ENCODE data around the gene KCNIP4.

The KCNIP4 gene

DNA sequence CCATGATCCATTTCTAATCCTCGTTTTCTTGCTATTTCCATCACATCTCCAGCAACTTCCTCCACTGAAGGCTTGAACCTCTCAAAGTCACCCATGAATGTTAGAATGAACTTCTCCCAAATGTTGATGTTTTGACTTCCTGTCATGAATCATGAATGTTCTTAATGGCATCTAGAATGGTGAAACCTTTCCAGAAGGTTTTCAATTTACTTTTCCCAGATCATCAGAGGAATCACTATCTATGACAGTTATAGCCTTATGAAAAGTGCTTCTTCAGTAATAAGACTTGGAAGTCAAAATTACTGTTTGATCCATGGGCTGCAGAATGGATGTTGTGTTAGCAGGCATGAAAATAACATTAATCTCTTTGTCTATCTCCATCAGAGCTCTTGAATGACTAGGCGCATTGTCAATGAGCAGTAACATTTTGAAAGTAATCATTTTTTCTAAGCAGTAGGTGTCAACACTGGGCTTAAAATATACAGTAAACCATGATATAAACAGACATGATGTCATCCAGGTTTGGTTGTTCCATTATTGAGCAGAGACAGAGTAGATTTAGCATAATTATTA is 268.2 kb downstream of the KCNIP4 start:
- FAIRE-seq, result no peak

DNA sequence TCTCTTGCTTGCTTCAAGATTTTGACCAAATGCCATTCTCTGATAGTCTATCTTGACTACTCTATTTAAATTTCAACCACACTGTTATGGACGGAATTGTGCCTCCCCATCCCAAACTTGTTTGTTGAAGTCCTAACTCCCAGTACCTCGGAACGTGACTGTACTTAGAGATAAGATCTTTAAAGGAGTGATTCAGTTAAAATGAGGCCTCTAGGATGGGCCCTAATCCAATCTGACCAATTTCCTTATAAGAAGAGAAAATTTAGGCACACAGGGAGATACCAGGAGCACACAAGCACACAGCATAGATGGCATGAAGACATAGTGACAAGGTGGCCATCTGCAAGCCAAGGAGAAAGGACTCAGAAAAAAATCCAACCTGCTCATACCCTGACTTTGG is 269.9 kb downstream of the KCNIP4 start:
- FAIRE-seq, result no peak

- no peak for FAIRE-seq
Observed at GRCh38 chr4:21677173-21677572, 271.4 kb downstream of the KCNIP4 start.

GRCh38 chr4:21664355-21664754 is 284.2 kb downstream of the KCNIP4 start:
- FAIRE-seq, result no peak

DNA sequence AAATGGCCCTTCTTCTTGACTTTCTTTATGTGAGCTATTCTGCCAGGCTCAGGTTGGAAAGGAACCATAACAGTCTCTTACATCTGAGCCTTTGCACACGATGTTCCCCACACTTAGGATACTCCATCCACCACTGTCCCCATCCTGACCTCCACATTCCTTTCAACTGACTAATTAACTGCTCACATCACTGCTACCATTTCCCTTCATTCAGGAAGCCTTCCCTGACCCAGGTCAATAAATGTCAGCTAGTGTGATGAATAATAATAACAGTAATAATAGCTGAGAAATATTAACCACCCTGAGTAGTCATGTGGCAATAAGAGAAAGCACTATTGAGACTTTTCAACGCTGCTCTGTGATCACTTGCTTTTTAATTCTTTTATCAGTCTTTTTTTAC is 291.7 kb downstream of the KCNIP4 start:
- FAIRE-seq, result no peak

DNA sequence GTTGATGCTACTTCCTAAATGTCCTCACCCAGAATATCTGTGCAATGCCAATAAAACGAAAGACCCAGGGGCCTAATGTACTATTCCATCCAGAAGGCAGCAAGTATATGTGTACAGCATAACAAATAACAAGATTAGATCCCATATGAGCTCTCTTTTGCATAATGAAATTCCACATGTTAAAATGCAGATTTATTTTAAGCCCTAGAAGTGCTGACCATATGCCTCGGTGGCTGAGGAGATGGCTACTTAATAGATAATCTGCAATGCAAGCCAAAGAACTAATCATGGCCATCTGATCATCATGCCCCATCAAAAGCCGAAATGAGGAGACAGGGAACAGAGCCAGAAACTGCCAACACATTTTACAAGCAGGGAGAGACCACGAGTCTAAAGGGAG is 293.5 kb downstream of the KCNIP4 start:
- no peak for FAIRE-seq

- no peak for FAIRE-seq
Observed at GRCh38 chr4:21652508-21653231, 295.9 kb downstream of the KCNIP4 start.

DNA sequence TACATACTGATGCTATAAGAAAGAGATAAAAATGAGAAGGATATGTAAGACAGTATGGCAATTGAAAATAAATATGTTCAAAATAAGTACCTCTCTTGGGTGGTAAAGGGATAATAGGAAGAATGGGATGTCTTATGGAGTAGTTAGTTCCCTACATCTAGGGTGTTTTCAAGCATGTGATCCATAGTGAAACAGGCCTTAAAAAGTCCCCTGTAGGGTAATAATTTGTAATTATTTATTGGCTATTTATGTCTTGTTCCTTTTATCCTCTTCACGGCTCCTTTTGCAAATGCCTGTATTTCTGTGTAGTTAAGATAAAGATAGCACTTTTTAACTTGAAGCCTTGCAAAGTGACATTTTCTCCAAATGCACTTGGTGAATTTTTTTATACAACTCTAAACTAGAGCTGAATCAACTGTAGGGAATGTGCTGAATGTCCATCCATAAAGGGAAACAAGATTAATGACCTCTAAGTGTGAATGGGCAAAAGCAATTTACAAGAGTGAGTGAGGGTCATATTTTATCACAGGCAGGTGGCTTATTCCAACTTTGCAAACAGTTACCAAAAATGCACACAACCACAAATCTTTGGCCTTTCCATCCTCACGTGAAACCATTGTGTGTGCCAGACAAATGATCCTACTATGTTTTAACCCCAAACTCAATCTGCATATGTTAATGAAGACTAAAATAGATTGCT is 299.0 kb downstream of the KCNIP4 start:
- FAIRE-seq, result no peak

DNA sequence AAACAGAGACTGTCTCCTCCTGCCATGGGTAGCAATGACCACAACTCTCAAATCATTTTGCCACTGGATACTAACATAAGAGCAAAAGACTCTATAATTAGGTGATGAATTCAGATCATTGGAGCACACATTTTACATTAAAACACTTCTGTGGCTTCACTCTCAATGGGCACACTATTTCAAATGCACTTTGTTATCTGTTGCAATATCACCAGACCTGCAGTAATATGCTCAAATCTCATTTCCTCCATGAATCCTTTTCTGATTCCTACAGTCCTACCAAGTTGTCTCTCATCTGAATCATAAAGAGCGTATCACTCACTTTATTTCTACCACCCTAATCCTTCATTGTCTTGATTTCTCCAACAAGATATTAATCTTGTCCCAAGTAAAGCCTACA is 302.8 kb downstream of the KCNIP4 start:
- no peak for FAIRE-seq

DNA sequence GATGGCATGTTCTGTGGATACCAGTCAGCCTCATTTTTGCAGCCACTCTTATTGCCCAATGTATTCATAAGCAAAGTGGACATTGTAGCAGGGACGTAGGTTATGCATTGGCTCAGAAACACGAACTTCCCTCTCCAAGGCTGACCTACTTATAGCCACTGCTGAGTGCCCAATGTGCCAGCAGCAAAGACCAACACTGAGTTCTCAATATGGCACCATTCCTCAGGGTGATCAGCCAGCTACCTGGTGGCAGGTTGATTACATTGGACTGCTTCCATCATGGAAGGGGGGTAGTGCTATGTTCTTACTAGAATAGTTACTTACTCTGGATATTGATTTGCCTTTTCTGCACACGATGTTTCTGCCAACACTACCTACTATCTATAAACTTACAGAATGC is 306.9 kb downstream of the KCNIP4 start:
- FAIRE-seq, result no peak

- no peak for FAIRE-seq
Observed at GRCh38 chr4:21638171-21638725, 310.3 kb downstream of the KCNIP4 start.

DNA sequence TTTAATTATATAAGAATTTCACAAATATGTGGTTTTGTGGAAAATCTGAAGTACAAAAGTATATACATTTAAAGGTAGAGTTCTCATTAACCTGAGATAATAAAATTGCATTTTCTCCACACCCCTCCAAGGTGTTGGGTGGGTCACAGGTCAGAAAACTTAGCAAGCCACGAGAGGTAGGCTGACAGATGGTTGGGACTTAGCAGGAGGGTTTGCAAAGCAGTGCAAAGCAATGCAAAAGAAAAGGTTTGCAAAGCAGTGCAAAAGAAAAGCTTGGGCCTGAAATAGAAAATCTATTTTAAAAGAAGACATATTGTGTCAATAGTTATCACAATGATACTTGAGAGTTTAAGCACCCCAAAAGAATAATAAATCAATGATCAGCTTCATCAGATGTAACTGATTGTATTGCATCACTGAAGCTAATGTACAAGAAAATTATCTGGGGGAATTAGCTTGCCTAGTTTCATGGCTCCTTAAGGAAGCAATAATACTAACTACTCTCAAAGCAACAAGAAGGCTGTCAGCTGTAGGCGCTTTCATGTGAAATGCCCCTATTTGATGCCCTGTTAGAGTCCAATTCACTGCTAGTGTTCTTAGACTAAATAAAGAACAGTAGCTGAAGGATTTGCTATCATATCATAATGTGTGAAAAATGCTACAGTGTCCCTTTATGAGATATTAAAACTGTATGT is 319.5 kb downstream of the KCNIP4 start:
- FAIRE-seq, result no peak

DNA sequence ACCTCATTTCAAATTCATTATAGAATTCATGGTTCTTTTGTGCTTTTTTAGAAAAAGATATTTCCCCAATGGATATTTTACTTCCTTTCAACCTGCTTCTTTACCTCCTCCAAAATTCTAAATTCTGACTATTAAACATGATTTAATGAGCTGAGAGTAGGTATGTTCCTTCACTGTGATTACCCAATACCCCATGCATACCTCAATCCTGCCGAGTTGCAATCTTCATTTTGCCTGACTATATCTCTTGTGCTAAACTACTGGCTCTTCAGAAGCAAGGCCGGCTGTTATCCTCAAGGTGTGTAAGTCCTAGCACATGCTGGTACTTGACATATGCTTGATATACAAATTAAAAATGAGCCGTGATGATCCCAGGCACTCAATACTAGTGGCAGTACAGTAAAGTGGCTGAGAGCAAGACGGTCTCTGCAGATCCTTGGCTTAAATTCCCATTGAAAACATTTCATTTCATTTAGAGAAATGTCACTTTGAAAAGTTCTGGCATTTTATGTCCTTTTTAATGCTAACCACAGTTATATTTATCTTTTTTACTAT is 320.4 kb downstream of the KCNIP4 start:
- FAIRE-seq, result no peak

- FAIRE-seq, result no peak
Observed at GRCh38 chr4:21625447-21625846, 323.1 kb downstream of the KCNIP4 start.

- FAIRE-seq, result no peak
Observed at GRCh38 chr4:21605006-21605405, 343.6 kb downstream of the KCNIP4 start.

GRCh38 chr4:21596521-21596920 is 352.1 kb downstream of the KCNIP4 start:
- no peak for FAIRE-seq

GRCh38 chr4:21593671-21594001 is 354.9 kb downstream of the KCNIP4 start:
- no peak for FAIRE-seq

- no peak for FAIRE-seq
Observed at GRCh38 chr4:21592970-21593670, 355.5 kb downstream of the KCNIP4 start.

DNA sequence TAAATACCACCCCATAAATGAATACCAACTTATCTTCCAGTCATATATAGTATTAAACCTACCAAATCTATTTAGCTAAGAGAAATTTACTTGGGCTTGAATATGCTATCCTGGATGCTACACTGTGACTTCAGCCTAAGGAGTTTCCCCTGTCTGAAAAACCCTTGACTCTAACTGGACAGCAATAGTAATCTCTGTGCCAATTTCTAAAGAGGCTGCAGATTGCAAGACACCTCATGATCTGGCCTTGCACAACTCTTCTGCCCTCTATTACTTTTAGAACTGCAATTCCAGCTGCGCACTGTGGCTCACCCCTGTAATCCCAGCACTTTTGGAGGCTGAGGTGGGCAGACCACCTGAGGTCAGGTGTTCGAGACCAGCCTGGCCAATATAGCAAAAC is 371.5 kb downstream of the KCNIP4 start:
- FAIRE-seq, result no peak

- no peak for FAIRE-seq
Observed at GRCh38 chr4:21571100-21571499, 377.5 kb downstream of the KCNIP4 start.

DNA sequence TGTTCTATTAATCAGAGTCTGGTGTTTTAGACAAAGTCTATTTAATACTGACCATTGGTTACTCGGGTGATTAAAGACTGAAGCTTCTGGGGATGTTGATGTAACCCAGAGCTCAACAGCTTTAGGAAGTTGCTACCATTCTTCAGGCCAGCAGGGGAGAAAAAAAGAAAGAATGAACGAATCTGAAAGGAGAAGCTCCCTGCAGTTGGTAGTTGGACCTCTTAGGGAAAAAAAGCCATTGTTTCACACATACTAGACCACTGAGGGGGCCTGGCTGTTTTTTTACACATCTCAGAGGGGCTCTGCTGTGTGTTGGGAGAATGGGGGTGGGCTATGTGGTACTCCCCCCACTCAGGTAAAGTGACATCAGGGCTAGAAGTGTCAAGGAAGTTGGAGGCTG is 378.9 kb downstream of the KCNIP4 start:
- no peak for FAIRE-seq

DNA sequence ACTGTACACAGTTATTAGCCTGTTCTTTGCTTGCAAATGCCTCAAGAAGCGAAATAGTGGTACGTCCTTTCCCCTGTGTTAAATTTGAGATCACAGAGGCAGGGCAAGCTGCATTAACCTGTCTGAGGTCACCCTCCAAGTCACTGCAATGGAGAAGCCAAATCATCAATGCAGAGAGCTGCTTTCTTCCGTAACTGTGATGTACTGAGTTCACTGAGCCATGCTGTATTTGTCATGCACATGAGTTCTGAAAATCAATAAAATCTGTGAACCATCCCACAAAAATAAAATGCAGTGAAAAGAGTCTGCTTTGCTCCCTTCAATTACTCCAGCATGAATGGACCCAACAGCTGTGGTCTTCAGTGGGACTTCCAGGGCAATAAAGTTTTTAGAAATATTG is 393.5 kb downstream of the KCNIP4 start:
- no peak for FAIRE-seq

DNA sequence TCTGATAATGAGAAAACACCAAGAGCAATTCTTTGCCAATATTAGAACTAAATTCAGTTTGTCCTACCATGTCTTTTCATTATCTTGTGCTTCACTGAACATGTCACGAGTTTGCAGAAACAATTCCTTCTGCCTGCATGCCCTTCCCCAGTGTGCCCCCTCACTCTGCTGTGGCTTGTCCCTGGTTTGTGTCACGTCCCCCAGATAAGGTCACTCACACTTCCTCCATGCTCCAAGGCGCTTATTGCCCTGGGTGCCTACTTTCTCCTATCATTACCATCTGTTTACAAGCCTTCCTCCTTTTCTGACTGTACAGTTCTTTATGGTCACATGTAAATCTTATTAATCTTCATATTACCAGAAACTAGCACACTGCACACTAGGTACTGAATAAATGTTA is 394.1 kb downstream of the KCNIP4 start:
- no peak for FAIRE-seq
